ENCODE data around the gene PLCD3. TPM values are rescaled to one million over a fixed set of nuclear protein-coding genes. Genes with fewer than 3 reads are reported as not detected.

The PLCD3 gene
- total and polyA plus RNA-seq, 2 of the 13 experiments (the other 11 are each of a cell fraction or from before 2014, with no cell fraction given), result 11.3 to 39.1 TPM

DNA sequence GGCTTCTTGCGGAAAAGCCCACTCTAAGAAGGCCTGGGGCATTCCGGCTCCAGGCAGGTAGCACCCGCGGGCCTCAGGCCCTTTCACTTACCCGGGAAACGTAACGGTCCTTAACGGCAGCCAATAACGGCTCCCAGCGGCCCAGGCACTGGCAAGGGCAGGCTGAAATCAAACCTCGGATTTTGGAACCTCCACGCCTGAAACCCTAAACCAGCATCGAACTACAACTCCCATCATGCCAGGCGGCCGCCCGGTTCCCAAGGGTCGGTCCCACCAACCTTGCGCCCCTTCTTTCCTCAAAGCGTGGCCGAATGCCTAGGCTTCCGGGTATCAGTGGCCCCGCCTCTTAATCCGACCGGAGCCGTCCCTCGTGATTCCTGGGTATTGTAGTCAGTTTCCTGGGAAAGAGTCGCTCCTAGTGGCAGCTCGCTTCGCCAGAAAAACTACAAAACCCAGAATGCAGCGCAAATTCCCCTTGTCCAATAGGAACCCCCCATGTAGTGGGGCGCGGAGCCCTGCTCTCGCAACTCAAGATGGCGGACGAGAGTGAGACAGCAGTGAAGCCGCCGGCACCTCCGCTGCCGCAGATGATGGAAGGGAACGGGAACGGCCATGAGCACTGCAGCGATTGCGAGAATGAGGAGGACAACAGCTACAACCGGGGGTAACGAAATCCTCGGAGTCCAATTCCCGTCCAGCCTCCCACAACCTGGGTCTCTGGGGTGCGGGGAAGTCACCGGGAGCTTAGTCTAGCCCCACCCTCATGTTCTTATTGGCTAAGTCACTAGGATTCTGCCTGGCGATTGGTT, 71.3 kb downstream of the PLCD3 start, which contains the start of gene NMT1 (continued):
- TF ChIP-seq CREB1 (IDR thresholded peaks at IDR 0.05), result peak; percentile 83
- peak; percentile 95 for TF ChIP-seq CREB1 (CRISPR knock-in tag; IDR thresholded peaks at IDR 0.05)
- no peak for TF ChIP-seq NR3C1 (CRISPR knock-in tag; IDR thresholded peaks at IDR 0.05)
- TF ChIP-seq FLYWCH1 (CRISPR knock-in tag; IDR thresholded peaks at IDR 0.05), result no peak
- TF ChIP-seq ZNF770 (CRISPR knock-in tag; IDR thresholded peaks at IDR 0.05), result peak; percentile 36
- peak; percentile 56; the same call in 1 of the 2 replicates for TF ChIP-seq ZNF761 (CRISPR knock-in tag; conservative IDR thresholded peaks at IDR 0.05)
- no peak for TF ChIP-seq NPAS2 (CRISPR knock-in tag; IDR thresholded peaks at IDR 0.05; ENCODE audit: borderline replicate concordance)
- peak; percentile 82; the same call in 1 of the 2 replicates for TF ChIP-seq ZNF556 (CRISPR knock-in tag; IDR thresholded peaks at IDR 0.05; ENCODE audit: borderline replicate concordance)
- TF ChIP-seq ZSCAN20 (CRISPR knock-in tag; IDR thresholded peaks at IDR 0.05; ENCODE audit: borderline replicate concordance), result no peak
- TF ChIP-seq ZNF816 (CRISPR knock-in tag; IDR thresholded peaks at IDR 0.05; ENCODE audit: borderline replicate concordance), result peak; percentile 82
- TF ChIP-seq, protein P1, sequence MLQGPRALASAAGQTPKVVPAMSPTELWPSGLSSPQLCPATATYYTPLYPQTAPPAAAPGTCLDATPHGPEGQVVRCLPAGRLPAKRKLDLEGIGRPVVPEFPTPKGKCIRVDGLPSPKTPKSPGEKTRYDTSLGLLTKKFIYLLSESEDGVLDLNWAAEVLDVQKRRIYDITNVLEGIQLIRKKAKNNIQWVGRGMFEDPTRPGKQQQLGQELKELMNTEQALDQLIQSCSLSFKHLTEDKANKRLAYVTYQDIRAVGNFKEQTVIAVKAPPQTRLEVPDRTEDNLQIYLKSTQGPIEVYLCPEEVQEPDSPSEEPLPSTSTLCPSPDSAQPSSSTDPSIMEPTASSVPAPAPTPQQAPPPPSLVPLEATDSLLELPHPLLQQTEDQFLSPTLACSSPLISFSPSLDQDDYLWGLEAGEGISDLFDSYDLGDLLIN (CRISPR knock-in tag; IDR thresholded peaks at IDR 0.05; ENCODE audit: borderline replicate concordance), result peak; percentile 71
- TF ChIP-seq ZNF83 (CRISPR knock-in tag; IDR thresholded peaks at IDR 0.05; ENCODE audit: borderline replicate concordance), result 0 out of 2 replicates have a peak, but pooled peaks have one; percentile 51
- TF ChIP-seq ZNF576 (CRISPR knock-in tag; IDR thresholded peaks at IDR 0.05), result 0 out of 2 replicates have a peak, but pooled peaks have one; percentile 33
- no peak for TF ChIP-seq ZNF17 (CRISPR knock-in tag; IDR thresholded peaks at IDR 0.05)
- peak; percentile 98 for TF ChIP-seq SP2 (CRISPR knock-in tag; IDR thresholded peaks at IDR 0.05)
- peak; percentile 98 for TF ChIP-seq ZNF143 (CRISPR knock-in tag; IDR thresholded peaks at IDR 0.05)
- TF ChIP-seq, protein P2, sequence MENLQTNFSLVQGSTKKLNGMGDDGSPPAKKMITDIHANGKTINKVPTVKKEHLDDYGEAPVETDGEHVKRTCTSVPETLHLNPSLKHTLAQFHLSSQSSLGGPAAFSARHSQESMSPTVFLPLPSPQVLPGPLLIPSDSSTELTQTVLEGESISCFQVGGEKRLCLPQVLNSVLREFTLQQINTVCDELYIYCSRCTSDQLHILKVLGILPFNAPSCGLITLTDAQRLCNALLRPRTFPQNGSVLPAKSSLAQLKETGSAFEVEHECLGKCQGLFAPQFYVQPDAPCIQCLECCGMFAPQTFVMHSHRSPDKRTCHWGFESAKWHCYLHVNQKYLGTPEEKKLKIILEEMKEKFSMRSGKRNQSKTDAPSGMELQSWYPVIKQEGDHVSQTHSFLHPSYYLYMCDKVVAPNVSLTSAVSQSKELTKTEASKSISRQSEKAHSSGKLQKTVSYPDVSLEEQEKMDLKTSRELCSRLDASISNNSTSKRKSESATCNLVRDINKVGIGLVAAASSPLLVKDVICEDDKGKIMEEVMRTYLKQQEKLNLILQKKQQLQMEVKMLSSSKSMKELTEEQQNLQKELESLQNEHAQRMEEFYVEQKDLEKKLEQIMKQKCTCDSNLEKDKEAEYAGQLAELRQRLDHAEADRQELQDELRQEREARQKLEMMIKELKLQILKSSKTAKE (CRISPR knock-in tag; IDR thresholded peaks at IDR 0.05; ENCODE audit: borderline replicate concordance), result no peak
- no peak for TF ChIP-seq RFX3 (CRISPR knock-in tag; IDR thresholded peaks at IDR 0.05)
- TF ChIP-seq GFI1 (CRISPR knock-in tag; IDR thresholded peaks at IDR 0.05; ENCODE audit: borderline replicate concordance), result peak; percentile 87
- TF ChIP-seq, protein P3, sequence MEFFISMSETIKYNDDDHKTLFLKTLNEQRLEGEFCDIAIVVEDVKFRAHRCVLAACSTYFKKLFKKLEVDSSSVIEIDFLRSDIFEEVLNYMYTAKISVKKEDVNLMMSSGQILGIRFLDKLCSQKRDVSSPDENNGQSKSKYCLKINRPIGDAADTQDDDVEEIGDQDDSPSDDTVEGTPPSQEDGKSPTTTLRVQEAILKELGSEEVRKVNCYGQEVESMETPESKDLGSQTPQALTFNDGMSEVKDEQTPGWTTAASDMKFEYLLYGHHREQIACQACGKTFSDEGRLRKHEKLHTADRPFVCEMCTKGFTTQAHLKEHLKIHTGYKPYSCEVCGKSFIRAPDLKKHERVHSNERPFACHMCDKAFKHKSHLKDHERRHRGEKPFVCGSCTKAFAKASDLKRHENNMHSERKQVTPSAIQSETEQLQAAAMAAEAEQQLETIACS (CRISPR knock-in tag; IDR thresholded peaks at IDR 0.05), result peak; percentile 31
- TF ChIP-seq NFE2L1 (CRISPR knock-in tag; IDR thresholded peaks at IDR 0.05; ENCODE audit: borderline replicate concordance), result peak; percentile 91; the same call in 1 of the 2 replicates
- peak; percentile 54; the same call in 1 of the 2 replicates for TF ChIP-seq MXD4 (CRISPR knock-in tag; IDR thresholded peaks at IDR 0.05)
